ENCODE results near the gene SUCLA2. TPM values are rescaled to one million over a fixed set of nuclear protein-coding genes. Genes with fewer than 3 reads are reported as not detected.

The SUCLA2 gene
- total RNA-seq, 2 experiments from 2014 or later: 18.7 to 21.4 TPM

DNA sequence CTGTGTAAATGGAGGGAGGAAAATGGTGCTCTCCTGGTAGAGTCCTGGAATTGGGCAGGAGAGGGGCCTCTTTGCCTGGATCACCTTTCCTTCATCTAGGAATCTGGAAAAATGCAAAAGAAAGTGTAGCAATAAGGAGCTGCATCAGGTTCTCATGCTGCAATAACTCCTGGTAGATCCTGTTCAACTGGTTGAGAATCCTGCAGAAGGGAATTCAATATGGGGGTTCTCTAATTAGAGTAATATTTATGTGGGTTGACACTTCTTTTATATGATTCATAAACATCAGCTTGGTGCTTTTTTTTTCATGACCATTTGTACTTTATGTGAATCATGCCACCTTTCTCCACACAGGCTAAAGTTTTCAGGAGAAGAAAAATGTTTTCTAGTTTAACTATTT, 27.0 kb upstream of the SUCLA2 start:
- Histone ChIP-seq H3K9me3 (ENCODE audit: control insufficient read depth in 1 of 2, insufficient read depth in 1 of 2, low read length in 2 of 2) (peaks cover 0 to 7% of the 10 kb centered on the region in 2 experiments), H3K27ac (ENCODE audit: low read depth in 1 of 2, low read length in 2 of 2) (no peak overlapping the region), H3K4me3 (ENCODE audit: low read length) (no peak overlapping the region), H3K4me1 (ENCODE audit: insufficient read depth, low read length) (no peaks in the 10 kb centered on the region), H3K36me3 (ENCODE audit: insufficient read depth, low read length) (peaks cover 12% of the 10 kb centered on the region), H3K27me3 (ENCODE audit: control insufficient read depth in 1 of 2, insufficient read depth in 2 of 2, low read length in 2 of 2) (no peaks in the 10 kb centered on the region)
- CTCF ChIA-PET: interaction anchor here (1.5 kb wide), 1 partner anchor 10 kb away, joined by 3 read pairs; the partner anchor contains the start of gene NUDT15
- Mint-ChIP-seq H3K4me1 (ENCODE audit: low read depth) (no peaks in the 10 kb centered on the region), H3K4me3 (no peak overlapping the region), H3K27me3 (no peaks in the 10 kb centered on the region), H3K9me3 (no peaks in the 10 kb centered on the region), H3K27ac (no peak overlapping the region), H3K36me3 (ENCODE audit: low read depth) (peaks cover 32% of the 10 kb centered on the region)
- POLR2A ChIA-PET: interaction anchor here (0.9 to 2.0 kb wide), 2 partner anchors 10 to 60 kb away, joined by 3 to 4 read pairs; partner anchors contain the start of gene NUDT15
- DNase-seq (no peak), ATAC-seq (ENCODE audit: poor library complexity) (no peak)
- TF ChIP-seq, protein P1, sequence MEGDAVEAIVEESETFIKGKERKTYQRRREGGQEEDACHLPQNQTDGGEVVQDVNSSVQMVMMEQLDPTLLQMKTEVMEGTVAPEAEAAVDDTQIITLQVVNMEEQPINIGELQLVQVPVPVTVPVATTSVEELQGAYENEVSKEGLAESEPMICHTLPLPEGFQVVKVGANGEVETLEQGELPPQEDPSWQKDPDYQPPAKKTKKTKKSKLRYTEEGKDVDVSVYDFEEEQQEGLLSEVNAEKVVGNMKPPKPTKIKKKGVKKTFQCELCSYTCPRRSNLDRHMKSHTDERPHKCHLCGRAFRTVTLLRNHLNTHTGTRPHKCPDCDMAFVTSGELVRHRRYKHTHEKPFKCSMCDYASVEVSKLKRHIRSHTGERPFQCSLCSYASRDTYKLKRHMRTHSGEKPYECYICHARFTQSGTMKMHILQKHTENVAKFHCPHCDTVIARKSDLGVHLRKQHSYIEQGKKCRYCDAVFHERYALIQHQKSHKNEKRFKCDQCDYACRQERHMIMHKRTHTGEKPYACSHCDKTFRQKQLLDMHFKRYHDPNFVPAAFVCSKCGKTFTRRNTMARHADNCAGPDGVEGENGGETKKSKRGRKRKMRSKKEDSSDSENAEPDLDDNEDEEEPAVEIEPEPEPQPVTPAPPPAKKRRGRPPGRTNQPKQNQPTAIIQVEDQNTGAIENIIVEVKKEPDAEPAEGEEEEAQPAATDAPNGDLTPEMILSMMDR (IDR thresholded peaks at IDR 0.05): no peak
- intact Hi-C loops (cut with DNase I, micrococcal nuclease): no loop called here

DNA sequence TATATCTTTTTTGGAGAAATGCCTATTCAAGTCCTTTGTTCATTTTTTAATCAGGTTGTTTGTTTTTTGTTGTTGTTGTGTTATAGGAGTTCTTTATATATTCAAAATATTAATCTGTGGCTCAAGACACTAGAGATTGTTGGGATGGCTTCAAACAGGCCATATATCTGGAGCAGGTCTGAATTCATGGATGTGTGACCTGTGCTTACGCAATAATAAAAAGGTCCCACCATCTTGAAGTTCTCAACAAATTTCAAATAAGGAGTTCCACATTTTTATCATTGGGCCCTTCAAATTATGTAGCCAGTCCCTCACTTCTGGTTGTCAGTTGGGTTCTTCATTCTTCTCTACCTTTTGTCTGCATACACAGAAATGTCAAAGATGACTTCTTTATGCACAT, 18.7 kb upstream of the SUCLA2 start:
- TF ChIP-seq, protein P1 (IDR thresholded peaks at IDR 0.05): no peak
- Mint-ChIP-seq H3K4me3 (no peak overlapping the region), H3K27me3 (no peaks in the 10 kb centered on the region), H3K27ac (no peak overlapping the region), H3K9me3 (no peaks in the 10 kb centered on the region), H3K36me3 (ENCODE audit: low read depth) (peaks cover 4% of the 10 kb centered on the region), H3K4me1 (ENCODE audit: low read depth) (no peaks in the 10 kb centered on the region)
- POLR2A ChIA-PET: no interaction called here
- H3K4me3 ChIP-seq (ENCODE audit: low read length): no peak overlapping the region
- intact Hi-C loops (cut with DNase I, micrococcal nuclease): no loop called here
- no peak overlapping the region for H3K27ac ChIP-seq (ENCODE audit: low read depth in 1 of 2, low read length in 2 of 2)
- CTCF ChIA-PET: no interaction called here
- no peak for DNase-seq
- no peak for ATAC-seq (ENCODE audit: poor library complexity)
- no peaks in the 10 kb centered on the region for H3K27me3 ChIP-seq (ENCODE audit: control insufficient read depth in 1 of 2, insufficient read depth in 2 of 2, low read length in 2 of 2)
- no peaks in the 10 kb centered on the region for H3K9me3 ChIP-seq (ENCODE audit: control insufficient read depth in 1 of 2, insufficient read depth in 1 of 2, low read length in 2 of 2)
- no peaks in the 10 kb centered on the region for H3K36me3 ChIP-seq (ENCODE audit: insufficient read depth, low read length)
- H3K4me1 ChIP-seq (ENCODE audit: insufficient read depth, low read length): no peaks in the 10 kb centered on the region

DNA sequence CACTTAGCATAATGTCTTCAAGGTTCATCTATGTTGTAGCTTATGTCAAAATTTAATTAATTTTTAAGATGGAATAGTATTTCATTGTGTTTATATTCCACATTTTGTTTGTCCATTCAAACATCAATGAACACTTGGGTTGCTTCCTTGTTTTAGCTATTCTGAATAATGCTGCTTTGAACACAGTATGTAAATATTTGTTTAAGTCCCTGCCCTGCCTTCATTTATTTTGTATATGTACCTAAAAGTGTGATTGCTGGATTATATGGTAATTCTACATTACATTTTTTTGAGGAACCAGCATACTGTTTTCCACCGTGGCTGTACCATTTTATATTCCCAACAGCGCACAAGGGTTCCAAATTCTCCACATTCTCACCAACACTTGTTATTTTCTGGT, 17.6 kb upstream of the SUCLA2 start:
- DNase-seq (no peak), ATAC-seq (ENCODE audit: poor library complexity) (no peak)
- Histone ChIP-seq H3K9me3 (ENCODE audit: control insufficient read depth in 1 of 2, insufficient read depth in 1 of 2, low read length in 2 of 2) (no peaks in the 10 kb centered on the region), H3K27ac (ENCODE audit: low read depth in 1 of 2, low read length in 2 of 2) (no peak overlapping the region), H3K4me1 (ENCODE audit: insufficient read depth, low read length) (no peaks in the 10 kb centered on the region), H3K27me3 (ENCODE audit: control insufficient read depth in 1 of 2, insufficient read depth in 2 of 2, low read length in 2 of 2) (no peaks in the 10 kb centered on the region), H3K4me3 (ENCODE audit: low read length) (no peak overlapping the region), H3K36me3 (ENCODE audit: insufficient read depth, low read length) (peaks cover 3% of the 10 kb centered on the region)
- H3K4me3 Mint-ChIP-seq: no peak overlapping the region
- ChIA-PET CTCF (no interaction called here), POLR2A (no interaction called here)
- H3K9me3 Mint-ChIP-seq: no peaks in the 10 kb centered on the region
- no peaks in the 10 kb centered on the region for H3K27me3 Mint-ChIP-seq
- H3K36me3 Mint-ChIP-seq (ENCODE audit: low read depth): peaks cover 10% of the 10 kb centered on the region
- TF ChIP-seq, protein P1 (IDR thresholded peaks at IDR 0.05): no peak
- intact Hi-C loops (cut with DNase I, micrococcal nuclease): no loop called here
- H3K27ac Mint-ChIP-seq: no peak overlapping the region
- no peaks in the 10 kb centered on the region for H3K4me1 Mint-ChIP-seq (ENCODE audit: low read depth)
